KMS-11 (cell line): Measurements from ENCODE around the gene SGTA.

ENCODE experiments used
- H2AFZ ChIP-seq: fragments of 200-600 bp; sonication (generic); 2 replicates; pipeline ENCODE4 v1.6.1; 2016; ENCODE audit warnings: antibody characterized with exemption, mixed run types, low read depth
- H3K27ac ChIP-seq: fragments of 200-600 bp; sonication (generic); 2 replicates; pipeline ENCODE4 v1.6.1; 2016; ENCODE audit warnings: mild to moderate bottlenecking, mixed run types
- H3K27me3 ChIP-seq: fragments of 200-600 bp; sonication (generic); 2 replicates; pipeline ENCODE4 v1.6.1; 2017; ENCODE audit warnings: mild to moderate bottlenecking, low read depth, mixed run types, moderate library complexity; ENCODE audit not compliant: insufficient read depth
- H3K36me3 ChIP-seq: fragments of 200-600 bp; sonication (generic); 2 replicates; pipeline ENCODE4 v1.6.1; 2017; ENCODE audit warnings: mild to moderate bottlenecking, mixed run types; ENCODE audit not compliant: insufficient read depth
- H3K4me1 ChIP-seq: fragments of 200-600 bp; sonication (generic); 2 replicates; pipeline ENCODE4 v1.6.1; 2016; ENCODE audit warnings: mild to moderate bottlenecking, low read depth, mixed run types; ENCODE audit not compliant: poor library complexity, severe bottlenecking
- H3K4me2 ChIP-seq: fragments of 200-600 bp; sonication (generic); 2 replicates; pipeline ENCODE4 v1.7.0; 2016; ENCODE audit warnings: mild to moderate bottlenecking, mixed run types
- H3K4me3 ChIP-seq: fragments of 200-600 bp; sonication (generic); IDR thresholded peaks from 2 replicates; pipeline ENCODE4 v1.6.1; 2017; ENCODE audit warnings: low read depth, low read length, mixed read lengths; ENCODE audit not compliant: insufficient read depth
- H3K79me2 ChIP-seq: fragments of 200-600 bp; sonication (generic); 2 replicates; pipeline ENCODE4 v1.6.1; 2016; ENCODE audit warnings: low read depth, mixed run types; ENCODE audit not compliant: insufficient read depth
- H3K9ac ChIP-seq: fragments of 200-600 bp; sonication (generic); 2 replicates; pipeline ENCODE4 v1.6.1; 2016; ENCODE audit warnings: mild to moderate bottlenecking, mixed run types
- H4K20me1 ChIP-seq: fragments of 200-600 bp; sonication (generic); 2 replicates; pipeline ENCODE4 v1.6.1; 2016; ENCODE audit warnings: mild to moderate bottlenecking, mixed run types; ENCODE audit not compliant: insufficient read depth
- CTCF ChIP-seq: fragments of 200-600 bp; sonication (generic); conservative IDR thresholded peaks from 2 replicates; pipeline ENCODE4 v1.6.1; 2017; ENCODE audit warnings: low read depth, mild to moderate bottlenecking, antibody characterized with exemption, low read length, moderate library complexity, mixed read lengths

SGTA gene

GRCh38 chr19:2734589-2735288 is 48.3 kb downstream of the SGTA start:
- H2AFZ ChIP-seq, result no peak overlapping the region
- no peak overlapping the region for H3K9ac ChIP-seq
- no peaks in the 10 kb centered on the region for H4K20me1 ChIP-seq
- no peak overlapping the region for H3K4me2 ChIP-seq
- no peak for TF ChIP-seq CTCF
- no peaks in the 10 kb centered on the region; the same call in 1 of the 2 replicates for H3K36me3 ChIP-seq
- H3K79me2 ChIP-seq, result no peaks in the 10 kb centered on the region
- H3K4me1 ChIP-seq, result no peaks in the 10 kb centered on the region
- H3K27me3 ChIP-seq, result no peaks in the 10 kb centered on the region
- no peak overlapping the region for H3K4me3 ChIP-seq
- H3K27ac ChIP-seq, result no peak overlapping the region

- Histone ChIP-seq H3K79me2 (no peaks in the 10 kb centered on the region), H3K4me2 (no peak overlapping the region), H2AFZ (no peak overlapping the region), H3K36me3 (no peaks in the 10 kb centered on the region; the same call in 1 of the 2 replicates), H4K20me1 (no peaks in the 10 kb centered on the region), H3K4me3 (no peak overlapping the region), H3K27ac (no peak overlapping the region), H3K4me1 (no peaks in the 10 kb centered on the region), H3K9ac (no peak overlapping the region), H3K27me3 (no peaks in the 10 kb centered on the region)
- TF ChIP-seq CTCF, result no peak
Observed at GRCh38 chr19:2733930-2734588, 49.0 kb downstream of the SGTA start.

DNA sequence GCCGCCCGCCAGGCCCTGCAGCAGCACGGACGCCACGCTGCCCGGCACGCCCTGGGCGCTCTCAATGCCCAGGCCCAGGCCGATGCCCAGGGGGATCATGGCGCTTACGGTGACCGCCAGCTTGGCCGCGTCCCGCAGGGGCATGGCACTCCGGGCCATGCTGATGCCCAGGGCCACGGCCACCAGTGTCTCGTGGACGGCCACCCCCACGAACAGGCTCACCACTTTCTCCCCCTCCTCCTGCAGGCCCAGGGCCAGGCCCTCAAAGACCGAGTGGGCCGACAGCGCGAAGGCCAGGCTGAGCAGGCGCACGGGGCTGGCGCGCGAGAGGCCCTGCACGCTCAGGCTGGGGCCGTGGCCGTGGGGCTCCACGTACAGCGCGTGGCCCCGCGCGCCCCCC is 50.2 kb downstream of the SGTA start:
- no peaks in the 10 kb centered on the region for H3K27me3 ChIP-seq
- TF ChIP-seq CTCF, result no peak
- H4K20me1 ChIP-seq, result no peaks in the 10 kb centered on the region
- no peaks in the 10 kb centered on the region; the same call in 1 of the 2 replicates for H3K36me3 ChIP-seq
- H3K79me2 ChIP-seq, result no peaks in the 10 kb centered on the region
- no peak overlapping the region for H2AFZ ChIP-seq
- no peaks in the 10 kb centered on the region for H3K4me1 ChIP-seq
- no peak overlapping the region for H3K4me2 ChIP-seq
- no peak overlapping the region for H3K9ac ChIP-seq
- H3K4me3 ChIP-seq, result no peak overlapping the region
- H3K27ac ChIP-seq, result no peak overlapping the region

GRCh38 chr19:2732157-2732725 is 50.8 kb downstream of the SGTA start:
- no peaks in the 10 kb centered on the region for H3K27me3 ChIP-seq
- H3K36me3 ChIP-seq, result no peaks in the 10 kb centered on the region; the same call in 1 of the 2 replicates
- no peak overlapping the region for H3K4me3 ChIP-seq
- H3K4me2 ChIP-seq, result no peak overlapping the region
- no peak for TF ChIP-seq CTCF
- no peaks in the 10 kb centered on the region for H3K4me1 ChIP-seq
- H4K20me1 ChIP-seq, result no peaks in the 10 kb centered on the region
- H3K9ac ChIP-seq, result no peak overlapping the region
- no peak overlapping the region for H3K27ac ChIP-seq
- no peak overlapping the region for H2AFZ ChIP-seq
- no peaks in the 10 kb centered on the region for H3K79me2 ChIP-seq
